Endothelial cell of umbilical vein (primary cell): ENCODE measurements around the gene TNFRSF1B. TPM values are rescaled to one million over a fixed set of nuclear protein-coding genes. Genes with fewer than 3 reads are reported as not detected.

Experiments
- BruUV-seq: library from RNA; stranded (reverse); fragments of 400-500 nt; replicated peaks from 2 replicates; lab custom pipeline; 2021; lab: Mats Ljungman, UMichigan
- CTCF ChIA-PET: fragments of 300-600, 350-600 bp; sonication (Branson Sonifier 250); formaldehyde crosslinking; loops from one replicate; lab custom pipeline; 2021; ENCODE audit warnings: antibody characterized with exemption, inconsistent platforms; lab: Charles Lee
- POLR2A ChIA-PET: fragments of 300-600, 350-600 bp; sonication (Branson Sonifier 250); formaldehyde crosslinking; loops from one replicate; lab custom pipeline; 2021; ENCODE audit warnings: antibody characterized with exemption, inconsistent platforms; lab: Charles Lee
- DNase-seq: peaks from one replicate; pipeline ENCODE4 v3.0.0-alpha.2; 2011; ENCODE audit warnings: low read depth, low spot score
- FAIRE-seq: peaks from 2 replicates; lab custom pipeline; 2011; peaks lifted over from hg19 to GRCh38; lab: Jason Lieb, UNC
- H2AFZ ChIP-seq: 2 replicates; pipeline ENCODE4 v1.6.0; 2012; ENCODE audit warnings: low read depth, low read length, control low read depth, inconsistent platforms
- H3K27ac ChIP-seq: 2 replicates; pipeline ENCODE4 v1.5.1; 2011; ENCODE audit warnings: low read depth, mild to moderate bottlenecking, control low read depth, low read length, moderate library complexity; ENCODE audit not compliant: insufficient read depth
- H3K27me3 ChIP-seq, 2 experiments: 2 replicates each; pipeline versions ENCODE4 v1.6.0 to v1.6.1; 2011; ENCODE audit warnings: low read length in 2 of 2, mixed read lengths in 1 of 2; ENCODE audit not compliant: control insufficient read depth in 2 of 2, insufficient read depth in 2 of 2
- H3K36me3 ChIP-seq, 2 experiments: 2 replicates in 1 of 2; 3 replicates in 1 of 2; pipeline ENCODE4 v1.5.1; 2011; ENCODE audit warnings: low read length in 2 of 2, mild to moderate bottlenecking in 1 of 2, moderate library complexity in 1 of 2; ENCODE audit not compliant: control insufficient read depth in 2 of 2, insufficient read depth in 2 of 2; ENCODE audit errors: extremely low read depth in 1 of 2
- H3K4me1 ChIP-seq: 3 replicates; pipeline ENCODE4 v1.5.1; 2011; ENCODE audit warnings: mild to moderate bottlenecking, low read length; ENCODE audit not compliant: control insufficient read depth, insufficient read depth; ENCODE audit errors: extremely low read depth
- H3K4me2 ChIP-seq: 2 replicates; pipeline ENCODE4 v1.6.1; 2011; ENCODE audit warnings: low read length, control low read depth, mixed read lengths; ENCODE audit not compliant: insufficient read depth
- H3K4me3 ChIP-seq, 3 experiments: fragments of 200-600 bp in 1 of 3; sonication (generic), shearing (Covaris generic) in 1 of 3; replicated peaks in 1 of 3; 2 replicates each; pipeline ENCODE4 v1.5.1; 2011 to 2016; ENCODE audit warnings: control low read depth in 3 of 3, low read length in 3 of 3, mild to moderate bottlenecking in 2 of 3, inconsistent platforms in 1 of 3, low read depth in 1 of 3, moderate library complexity in 1 of 3; ENCODE audit not compliant: insufficient read depth in 1 of 3
- H3K79me2 ChIP-seq: 2 replicates; pipeline ENCODE4 v1.6.0; 2012; ENCODE audit warnings: low read length, inconsistent platforms; ENCODE audit not compliant: control insufficient read depth, insufficient read depth
- H3K9ac ChIP-seq: replicated peaks from 2 replicates; pipeline ENCODE3; 2011; ENCODE audit warnings: low read length, control low read depth; ENCODE audit not compliant: insufficient read depth; ENCODE audit errors: extremely low read depth
- H3K9me1 ChIP-seq: replicated peaks from 3 replicates; pipeline ENCODE4 v1.6.0; 2011; ENCODE audit warnings: mild to moderate bottlenecking, low read length; ENCODE audit not compliant: control insufficient read depth, insufficient read depth; ENCODE audit errors: extremely low read depth
- H3K9me3 ChIP-seq: replicated peaks from 2 replicates; pipeline ENCODE4 v1.5.1; 2012; ENCODE audit warnings: low read length, inconsistent platforms; ENCODE audit not compliant: control insufficient read depth, insufficient read depth
- H4K20me1 ChIP-seq: replicated peaks from 2 replicates; pipeline ENCODE3; 2011; ENCODE audit warnings: mild to moderate bottlenecking, low read length; ENCODE audit not compliant: control insufficient read depth, insufficient read depth; ENCODE audit errors: extremely low read depth
- CTCF ChIP-seq, 2 donors: IDR thresholded peaks; 1 replicate in 1 of 2; 2 replicates in 1 of 2; pipeline ENCODE4 v1.5.1; 2011; ENCODE audit warnings: low read length in 2 of 2, mild to moderate bottlenecking in 2 of 2, moderate library complexity in 2 of 2, control low read depth in 1 of 2, inconsistent platforms in 1 of 2, low read depth in 1 of 2; ENCODE audit not compliant: insufficient read depth in 1 of 2; ENCODE audit errors: extremely low read depth in 1 of 2
- GATA2 ChIP-seq: IDR thresholded peaks from 2 replicates; pipeline ENCODE4 v1.7.0; 2011; ENCODE audit warnings: low read depth, mild to moderate bottlenecking, moderate library complexity, mixed read lengths, low read length; ENCODE audit not compliant: insufficient read length, insufficient read depth
- JUN ChIP-seq: IDR thresholded peaks from 2 replicates; pipeline ENCODE4 v1.6.1; 2011; ENCODE audit warnings: borderline replicate concordance, low read depth; ENCODE audit not compliant: insufficient read length, insufficient read depth
- MAX ChIP-seq: IDR thresholded peaks from 2 replicates; pipeline ENCODE4 v1.6.1; 2011; ENCODE audit not compliant: insufficient read depth, insufficient read length
- MYC ChIP-seq: IDR thresholded peaks from one replicate; pipeline ENCODE4 v1.6.1; 2011; ENCODE audit warnings: mild to moderate bottlenecking, low read depth, low read length
- POLR2A ChIP-seq: IDR thresholded peaks from 2 replicates; pipeline ENCODE4 v1.6.1; 2012; ENCODE audit warnings: low read depth, mild to moderate bottlenecking, control low read depth, low read length
- POLR2AphosphoS5 ChIP-seq: IDR thresholded peaks from 2 replicates; pipeline ENCODE4 v1.6.1; 2012; ENCODE audit warnings: low read depth, mild to moderate bottlenecking, control low read depth, low read length, moderate library complexity; ENCODE audit not compliant: insufficient read depth
- dilution Hi-C: fragments of 300-500 bp; cut with MboI; formaldehyde crosslinking; loops from one replicate; pipeline ENCODE4 v1.15.0; 2019; ENCODE audit warnings: low sequenced_read_pairs; ENCODE audit not compliant: extremely low pct_ligation_motif_present
- intact Hi-C: fragments of 100-400 bp; cut with micrococcal nuclease; formaldehyde crosslinking; loops from one replicate; pipeline ENCODE4 v1.10.0; 2022
- polyA plus RNA-seq, 4 experiments: library from polyadenylated mRNA; depleted of rRNA in 3 of 4; stranded (reverse) in 3 of 4; unstranded in 1 of 4; fragments of >200 nt; gene quantifications; 2 replicates each; pipeline versions ENCODE4 v1.2.1 to v1.2.3, GENCODE V29; 2011 to 2012; ENCODE audit warnings: missing spikeins in 1 of 4
- total RNA-seq: library from RNA; stranded (reverse); gene quantifications from 2 replicates; pipeline ENCODE4 v1.2.3, GENCODE V29; 2021

The TNFRSF1B gene
- total and polyA plus RNA-seq, 2 donors (not counting 3 experiments of a cell fraction or from before 2014, with no cell fraction given), result 53.6 to 65.9 TPM

GRCh38 chr1:12200208-12200607 lies 33.4 kb downstream of the TNFRSF1B start:
- Histone ChIP-seq H2AFZ (no peak overlapping the region), H3K4me1 (no peaks in the 10 kb centered on the region), H3K27ac (no peak overlapping the region), H3K9me1 (no peaks in the 10 kb centered on the region), H3K27me3 (no peaks in the 10 kb centered on the region), H3K4me2 (no peak overlapping the region), H3K9ac (no peak overlapping the region), H3K36me3 (peaks cover 3 to 41% of the 10 kb centered on the region in 2 experiments), H4K20me1 (no peaks in the 10 kb centered on the region), H3K79me2 (no peaks in the 10 kb centered on the region), H3K4me3 (no peak overlapping the region), H3K9me3 (no peaks in the 10 kb centered on the region)
- POLR2A ChIA-PET, result no interaction called here
- no peak for FAIRE-seq
- intact Hi-C loops (no loop called here), dilution Hi-C loops (no loop called here)
- no peak for DNase-seq
- CTCF ChIA-PET, result interaction anchor here (17.5 kb wide), 1 partner anchor 78 kb away, joined by 537 read pairs; no protein-coding TSS in a partner anchor
- BruUV-seq, result no TSS peak
- TF ChIP-seq GATA2 (no peak), MAX (no peak), CTCF (IDR thresholded peaks at IDR 0.05; ENCODE audit: extremely low read depth in 1 of 2, insufficient read depth in 1 of 2, low read depth in 1 of 2, low read length in 2 of 2) (no peak), JUN (no peak), POLR2AphosphoS5 (no peak), MYC (no peak), POLR2A (no peak)
